ENCODE data around the gene AK9.

AK9 gene

GRCh38 chr6:109478222-109478805 is 212.7 kb downstream of the AK9 start:
- no peak for ATAC-seq
- TF ChIP-seq CSRNP3 (CRISPR knock-in tag; IDR thresholded peaks at IDR 0.05) (no peak), CSDC2 (CRISPR knock-in tag; IDR thresholded peaks at IDR 0.05) (no peak)

- no peak for ATAC-seq
- no peak for TF ChIP-seq RARB (CRISPR knock-in tag; IDR thresholded peaks at IDR 0.05)
- TF ChIP-seq CREB5 (CRISPR knock-in tag; IDR thresholded peaks at IDR 0.05; ENCODE audit: low read depth) = no peak
- TF ChIP-seq PATZ1 (CRISPR knock-in tag; IDR thresholded peaks at IDR 0.05; ENCODE audit: borderline replicate concordance) = no peak
- TF ChIP-seq ZNF8 (CRISPR knock-in tag; IDR thresholded peaks at IDR 0.05) = no peak
- no peak for TF ChIP-seq ZNF565 (CRISPR knock-in tag; conservative IDR thresholded peaks at IDR 0.05; ENCODE audit: low read depth)
- no peak for TF ChIP-seq TSHZ2 (CRISPR knock-in tag; IDR thresholded peaks at IDR 0.05)
- TF ChIP-seq CSRNP3 (CRISPR knock-in tag; IDR thresholded peaks at IDR 0.05) = no peak
- TF ChIP-seq PPARA (CRISPR knock-in tag; IDR thresholded peaks at IDR 0.05; ENCODE audit: borderline replicate concordance) = no peak
- TF ChIP-seq POU6F1 (CRISPR knock-in tag; IDR thresholded peaks at IDR 0.05; ENCODE audit: borderline replicate concordance, low read depth) = no peak
Measured at GRCh38 chr6:109477725-109478124, 213.3 kb downstream of the AK9 start.

- TF ChIP-seq ESRRG (CRISPR knock-in tag; IDR thresholded peaks at IDR 0.05) (no peak), PPARA (CRISPR knock-in tag; IDR thresholded peaks at IDR 0.05; ENCODE audit: borderline replicate concordance) (no peak), GLIS3 (CRISPR knock-in tag; IDR thresholded peaks at IDR 0.05) (no peak), CSRNP3 (CRISPR knock-in tag; IDR thresholded peaks at IDR 0.05) (no peak), TOX (CRISPR knock-in tag; IDR thresholded peaks at IDR 0.05; ENCODE audit: borderline replicate concordance) (no peak), RARB (CRISPR knock-in tag; IDR thresholded peaks at IDR 0.05) (no peak), SNAI2 (CRISPR knock-in tag; IDR thresholded peaks at IDR 0.05) (no peak), ZFP3 (CRISPR knock-in tag; IDR thresholded peaks at IDR 0.05) (no peak), PATZ1 (CRISPR knock-in tag; IDR thresholded peaks at IDR 0.05; ENCODE audit: borderline replicate concordance) (no peak), ARNTL (CRISPR knock-in tag; IDR thresholded peaks at IDR 0.05; ENCODE audit: borderline replicate concordance, low read depth) (no peak), POU6F1 (CRISPR knock-in tag; IDR thresholded peaks at IDR 0.05; ENCODE audit: borderline replicate concordance, low read depth) (no peak), OSR1 (CRISPR knock-in tag; IDR thresholded peaks at IDR 0.05) (no peak)
Measured at GRCh38 chr6:109477184-109477583, 213.8 kb downstream of the AK9 start.

More at GRCh38 chr6:109477184-109477583, 213.8 kb downstream of the AK9 start:
- no peak for ATAC-seq

All from SK-N-SH treated with all-trans-retinoic acid at 6 μM for 48 hours (cell line).